IPS-NIHi11 (cell line): ENCODE results near the gene LHFPL2.

Source experiments
- DNase-seq: peaks from one replicate; pipeline ENCODE4 v3.0.0; 2012; ENCODE audit warnings: mixed read lengths, low spot score

LHFPL2 gene

DNA sequence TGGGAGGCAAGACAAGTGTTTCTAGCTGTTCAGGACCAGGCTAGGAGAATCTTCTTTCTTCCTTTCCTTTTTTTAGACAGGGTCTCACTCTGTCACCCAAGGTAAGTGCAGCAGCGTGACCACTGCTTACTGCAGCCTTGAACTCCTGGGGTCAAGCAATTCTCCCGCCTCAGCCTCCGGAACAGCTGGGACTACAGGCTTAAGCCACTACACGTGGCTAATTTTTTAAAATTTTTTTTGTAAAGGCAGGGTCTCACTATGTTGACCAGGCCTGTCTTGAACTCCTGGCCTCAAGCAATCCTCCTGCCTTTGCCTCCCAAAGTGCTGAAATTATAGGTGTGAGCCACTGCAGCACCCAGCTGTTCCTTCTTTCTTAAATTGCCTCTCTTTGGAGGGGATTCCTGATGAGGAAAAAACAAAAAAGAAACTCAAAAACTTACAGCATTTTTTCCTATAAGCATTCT, 53.1 kb downstream of the LHFPL2 start:
- DNase-seq = no peak

DNA sequence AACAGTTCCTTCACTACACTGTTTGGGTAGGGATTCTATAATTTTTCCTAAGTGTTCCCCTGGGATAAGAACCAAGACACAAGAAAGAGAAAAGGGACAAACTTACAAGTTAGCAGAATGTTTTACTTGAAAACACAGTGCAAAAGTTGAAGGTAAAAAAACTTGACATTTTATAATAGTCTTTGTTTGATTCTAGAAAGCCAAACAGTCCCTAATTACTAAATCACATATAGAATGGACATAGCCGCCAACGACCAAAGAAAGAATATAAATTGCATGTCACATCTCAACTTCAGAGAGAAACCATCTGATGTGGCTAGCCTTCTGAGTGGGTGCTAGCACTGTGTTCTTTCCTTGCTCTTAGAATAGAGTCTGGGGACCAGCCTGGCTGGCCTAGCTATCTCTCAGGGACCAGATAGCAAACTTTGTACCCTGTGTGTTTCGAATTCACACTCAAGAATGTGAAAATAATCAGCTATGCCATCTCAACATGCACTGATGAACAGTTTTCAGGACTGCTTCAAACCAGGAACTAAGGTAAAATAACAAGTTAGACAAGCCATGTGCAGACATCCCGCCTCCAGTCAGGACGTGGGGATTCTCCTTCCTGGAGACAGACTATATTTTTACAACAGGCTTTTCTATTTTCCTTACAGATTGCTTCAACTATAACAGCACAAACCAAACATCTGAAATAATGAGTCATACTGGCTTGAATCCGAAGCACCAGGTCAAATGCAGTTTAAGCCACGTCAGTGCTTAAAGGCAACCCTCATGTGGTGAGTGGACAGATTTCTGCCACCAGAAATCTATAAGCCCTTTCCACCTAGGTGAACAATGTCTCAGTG, 53.7 kb downstream of the LHFPL2 start:
- DNase-seq = no peak

DNA sequence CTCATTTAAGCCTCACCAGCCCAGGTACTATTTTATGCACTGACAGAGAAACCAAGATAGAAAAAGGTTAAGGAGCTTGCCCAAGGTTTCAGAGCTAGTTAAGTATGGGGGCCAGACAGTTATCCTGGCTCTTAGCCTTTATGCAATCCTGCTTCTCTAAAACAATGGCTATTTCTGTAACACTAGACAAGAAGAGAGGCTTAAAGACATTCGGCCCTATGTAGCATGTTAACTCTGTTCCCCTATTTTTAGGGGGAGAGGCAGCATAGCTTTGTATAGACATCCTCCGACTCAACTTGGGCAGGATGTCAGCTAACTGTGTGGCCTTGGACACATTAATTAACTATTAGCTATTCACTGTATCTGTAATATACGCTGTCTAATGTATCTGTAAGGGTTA, 54.6 kb downstream of the LHFPL2 start:
- no peak for DNase-seq

DNA sequence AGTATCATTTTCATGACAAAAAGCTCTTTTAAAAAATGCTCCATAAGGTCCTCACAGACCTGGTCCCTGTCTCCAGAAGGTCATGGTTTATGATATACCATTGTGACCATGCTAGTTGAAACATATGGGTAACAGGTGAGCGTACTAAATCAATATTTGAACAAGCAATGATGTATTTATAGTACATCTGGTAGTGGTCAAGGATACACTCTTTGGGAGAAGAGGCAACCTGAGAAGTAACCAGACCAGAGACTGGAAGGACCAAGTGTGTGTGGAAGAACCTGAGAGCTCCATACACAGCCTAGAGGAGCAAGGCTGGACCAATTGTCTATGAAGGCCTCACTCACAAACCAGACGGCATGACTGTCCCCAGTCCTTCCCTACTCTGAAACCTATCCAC, 55.1 kb downstream of the LHFPL2 start:
- DNase-seq = no peak

DNA sequence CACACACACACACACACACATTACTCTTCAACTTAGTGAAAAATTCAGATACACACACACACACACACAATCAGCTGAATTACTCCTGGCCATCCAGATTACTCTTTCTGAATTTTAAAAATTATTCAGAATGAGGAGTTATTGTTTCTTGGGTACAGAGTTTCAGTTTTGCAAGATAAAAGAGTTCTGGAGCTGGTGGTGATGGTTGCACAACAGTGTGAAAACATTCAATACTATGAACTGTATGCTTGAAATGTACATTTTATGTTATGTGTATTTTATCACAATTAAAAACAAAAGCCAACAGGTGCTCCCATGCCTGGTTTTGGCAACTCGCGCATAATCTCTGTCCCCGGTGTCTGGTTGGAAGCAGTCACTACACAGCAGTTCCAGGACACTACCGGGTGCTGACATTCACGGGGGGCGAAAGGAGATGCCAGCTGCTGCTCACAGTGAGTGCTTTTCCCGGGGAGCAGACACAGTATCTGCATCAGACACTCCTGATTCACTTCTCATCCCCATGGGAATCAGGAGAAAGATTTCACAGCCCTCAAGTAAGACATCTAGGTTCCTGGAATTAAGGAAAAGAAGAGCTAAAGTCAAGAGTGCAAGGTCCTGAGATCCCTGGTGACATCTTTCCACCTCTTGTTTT, 55.7 kb downstream of the LHFPL2 start:
- DNase-seq = no peak

DNA sequence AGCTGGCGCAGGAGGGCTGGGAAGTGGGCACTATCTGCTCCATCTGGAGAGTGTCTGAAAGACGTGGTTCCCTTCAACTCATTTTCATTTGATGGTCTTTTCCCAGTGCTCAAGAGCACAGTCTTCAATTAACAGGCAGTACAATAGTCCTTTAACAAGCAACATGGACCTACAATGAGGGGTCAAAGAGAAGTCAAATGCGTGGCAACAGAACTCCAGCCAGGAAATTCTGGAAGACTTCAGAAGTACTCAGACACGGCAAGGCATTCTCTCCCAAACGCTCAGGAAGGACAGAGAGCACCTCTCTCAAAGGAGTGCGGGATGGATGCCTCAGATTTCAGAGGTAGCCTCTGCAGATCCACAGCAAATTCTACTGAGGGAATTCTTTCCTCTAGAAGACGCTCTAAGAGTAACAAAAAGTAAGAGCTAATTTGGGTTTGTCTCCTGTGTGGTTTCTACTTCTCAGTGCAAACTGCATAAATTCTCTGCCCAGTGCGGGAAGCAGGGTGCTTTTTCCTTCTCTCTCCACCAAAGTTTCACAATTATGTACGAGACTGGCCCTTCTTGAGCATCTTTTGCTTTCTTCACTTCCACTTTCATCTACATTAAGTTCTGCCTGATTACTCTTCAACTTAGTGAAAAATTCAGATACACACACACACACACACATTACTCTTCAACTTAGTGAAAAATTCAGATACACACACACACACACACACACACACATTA, 56.4 kb downstream of the LHFPL2 start:
- DNase-seq = no peak

DNA sequence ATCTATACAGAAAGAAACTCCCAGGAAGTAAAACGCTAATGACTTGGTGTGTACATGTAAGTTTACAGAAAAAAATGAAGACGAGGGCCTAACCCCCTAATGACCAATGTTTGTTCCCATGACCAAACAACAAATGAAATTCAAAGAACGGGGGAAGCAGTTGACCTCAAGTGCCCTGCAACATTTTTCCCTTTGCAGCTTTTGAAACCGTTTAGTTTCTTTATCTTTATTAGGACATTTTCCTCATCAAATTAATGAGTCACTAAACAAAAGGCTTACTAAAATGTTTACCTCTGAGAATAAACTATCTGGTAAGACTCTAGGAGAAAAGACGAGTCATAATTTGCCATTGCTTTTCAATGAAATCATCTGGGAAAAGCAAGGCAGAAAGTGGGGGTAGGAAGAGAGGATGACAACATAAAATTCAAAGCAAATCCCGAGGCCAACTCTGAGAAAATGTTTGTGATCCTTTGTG, 57.4 kb downstream of the LHFPL2 start:
- DNase-seq = no peak

DNA sequence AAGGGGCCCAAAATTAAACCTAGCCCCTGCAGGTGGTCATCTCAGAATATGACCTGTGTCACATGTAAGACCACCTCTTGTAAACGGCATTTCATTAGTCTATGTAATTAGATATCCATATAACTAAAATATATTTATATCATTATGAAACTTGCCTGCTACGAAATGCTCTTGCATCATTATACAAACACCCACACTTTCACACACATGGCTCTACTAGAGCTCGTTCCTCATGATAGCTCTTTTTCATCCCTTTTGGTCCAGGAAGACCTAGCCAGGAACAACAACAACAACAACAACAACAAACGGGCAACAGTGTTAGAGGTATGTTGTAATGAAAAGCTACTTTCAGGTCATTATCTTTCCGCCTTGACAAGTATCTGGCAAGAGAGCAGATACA, 58.6 kb downstream of the LHFPL2 start:
- DNase-seq = no peak

DNA sequence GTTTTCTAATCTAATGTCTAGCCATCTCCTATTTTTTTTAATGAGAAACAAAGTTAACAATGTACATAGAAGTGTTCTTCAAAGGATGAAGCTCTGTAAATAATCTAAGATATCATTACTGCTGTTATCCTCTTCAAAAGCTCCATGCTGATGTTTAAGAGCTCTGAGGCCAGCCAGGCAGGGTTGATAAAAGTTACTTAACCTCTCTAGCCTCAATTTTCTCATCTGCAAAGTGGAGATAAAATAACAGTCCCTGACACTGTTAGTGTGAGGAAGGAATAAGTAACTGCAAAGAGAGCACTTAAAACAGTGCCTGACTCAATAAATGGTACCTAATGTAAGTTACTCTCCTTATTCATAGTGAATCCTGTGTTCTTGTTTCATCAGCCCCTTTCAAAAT, 60.1 kb downstream of the LHFPL2 start:
- DNase-seq = no peak

DNA sequence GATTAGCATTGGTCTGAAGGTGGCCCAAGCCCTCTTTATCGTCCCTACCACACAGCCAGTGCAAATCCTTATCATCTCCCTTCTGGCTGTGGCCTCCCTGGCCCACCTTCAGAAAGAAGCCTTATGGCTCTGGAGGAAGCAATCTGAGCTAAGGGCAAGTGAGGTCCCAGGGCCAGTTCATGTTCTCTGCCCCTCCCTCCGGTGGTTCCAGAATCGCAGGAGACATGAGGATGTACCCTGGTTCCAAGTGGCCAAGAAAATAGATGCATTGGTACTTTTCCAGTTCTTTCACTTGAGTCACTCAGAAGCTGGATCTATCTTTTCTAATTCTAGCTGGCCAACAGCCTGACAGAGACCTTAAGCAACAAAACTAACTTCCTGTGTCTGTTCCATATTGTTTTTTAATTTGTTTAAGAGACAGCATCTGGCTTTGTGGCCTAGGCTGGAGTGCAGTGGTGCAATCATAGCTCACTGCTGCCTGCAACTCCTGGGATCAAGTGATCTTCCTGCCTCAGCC, 60.7 kb downstream of the LHFPL2 start:
- no peak for DNase-seq

DNA sequence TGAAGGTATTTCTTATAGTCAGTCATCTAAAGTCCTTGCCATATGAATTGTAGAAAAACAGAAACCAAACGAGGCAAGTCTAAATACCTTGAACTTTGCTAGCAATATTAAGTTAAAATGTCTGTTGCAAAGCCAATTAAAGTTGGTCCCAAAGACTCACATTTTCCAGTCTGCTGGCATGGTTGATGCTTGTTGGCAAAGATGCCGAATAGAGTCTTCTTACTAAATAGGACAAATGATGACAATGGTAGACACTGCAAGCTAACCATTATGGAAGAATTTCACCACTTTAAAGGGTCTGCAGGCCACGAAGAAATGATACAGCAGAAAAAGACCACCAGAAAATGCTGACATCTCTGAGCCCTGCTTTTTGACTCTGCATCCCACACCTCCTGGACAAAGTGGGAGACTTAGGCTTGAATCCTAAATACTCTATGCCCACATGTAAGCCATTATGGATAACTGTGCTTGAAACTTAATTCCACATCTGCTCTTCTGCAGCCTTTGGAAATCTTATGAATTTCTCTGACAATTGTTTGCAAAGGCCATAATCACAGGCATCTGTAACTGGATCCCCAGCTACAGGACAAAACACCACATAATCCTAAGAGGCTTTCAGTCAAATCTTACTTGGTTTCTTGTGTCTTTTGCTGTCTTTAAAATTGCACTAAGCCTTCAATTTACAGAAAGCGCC, 61.3 kb downstream of the LHFPL2 start:
- DNase-seq = no peak

DNA sequence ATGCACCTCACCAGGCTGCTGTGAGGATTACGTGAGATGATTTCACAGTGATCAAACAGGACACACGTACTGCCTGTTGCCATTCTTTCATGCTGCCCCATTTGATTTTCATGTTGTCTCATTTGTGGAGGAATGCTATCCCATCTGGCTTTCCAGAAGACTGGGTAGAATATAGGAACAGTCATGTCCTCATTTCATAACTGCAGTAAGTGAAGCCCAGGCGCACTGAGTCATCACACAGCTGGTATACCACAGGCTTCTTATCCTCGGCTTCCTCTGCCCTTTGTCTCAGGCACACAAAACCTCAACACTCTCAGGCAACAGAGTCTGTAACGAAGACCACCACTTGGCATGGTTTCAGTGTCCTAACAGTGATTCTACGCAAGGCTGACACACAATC, 62.3 kb downstream of the LHFPL2 start:
- no peak for DNase-seq

DNA sequence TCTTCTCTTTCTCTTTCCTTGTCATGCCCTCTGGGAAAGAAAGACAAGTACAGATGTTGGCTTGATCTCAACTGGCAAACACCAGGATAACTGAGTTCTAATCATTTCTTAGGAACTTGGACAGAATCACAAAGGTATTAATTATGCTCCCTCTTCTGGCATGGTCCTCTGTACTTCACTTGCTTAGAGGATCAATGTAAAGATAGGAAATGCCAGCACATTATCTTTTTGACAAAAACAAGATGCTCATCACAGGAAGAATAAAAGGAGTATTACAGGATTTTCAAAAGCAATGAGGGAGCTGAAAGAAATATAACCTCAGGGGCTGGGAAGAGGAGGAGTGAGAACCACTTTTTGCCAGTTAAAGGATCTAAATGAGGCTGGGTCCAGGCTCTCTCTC, 70.6 kb downstream of the LHFPL2 start:
- DNase-seq = no peak

DNA sequence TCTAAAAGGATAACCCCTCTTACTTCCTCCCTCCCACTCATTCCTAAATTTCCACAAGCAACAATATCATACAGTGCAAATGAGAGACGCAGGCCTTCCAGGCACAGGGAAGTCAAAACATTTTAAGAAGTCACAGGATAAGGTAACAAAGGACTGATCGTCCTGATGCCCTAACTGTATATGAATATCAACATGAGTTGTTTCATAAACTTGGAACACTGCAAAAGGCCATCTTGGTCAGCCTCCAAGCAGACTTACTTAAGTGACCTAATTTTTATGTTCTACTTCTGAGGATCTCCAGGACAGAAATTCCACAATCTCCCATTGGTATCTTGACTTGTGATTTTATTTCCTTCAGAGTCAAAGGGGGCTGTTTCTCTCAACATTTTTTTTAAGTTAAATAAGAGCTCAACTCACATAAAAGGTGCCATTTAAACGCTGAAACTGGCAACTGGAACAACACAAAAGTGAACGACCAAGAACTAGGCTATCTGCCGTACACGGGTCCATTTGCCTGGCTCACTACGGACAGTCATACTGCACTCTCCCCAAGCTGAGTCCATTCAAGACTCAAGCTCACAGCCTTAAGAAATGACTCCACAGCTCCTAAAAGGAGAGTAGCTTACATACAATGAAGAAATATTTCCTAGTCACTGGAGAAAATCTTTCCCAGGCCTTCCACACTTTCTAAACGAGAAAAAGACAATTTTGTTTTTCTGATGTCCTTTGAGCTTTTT, 71.3 kb downstream of the LHFPL2 start:
- DNase-seq = no peak

DNA sequence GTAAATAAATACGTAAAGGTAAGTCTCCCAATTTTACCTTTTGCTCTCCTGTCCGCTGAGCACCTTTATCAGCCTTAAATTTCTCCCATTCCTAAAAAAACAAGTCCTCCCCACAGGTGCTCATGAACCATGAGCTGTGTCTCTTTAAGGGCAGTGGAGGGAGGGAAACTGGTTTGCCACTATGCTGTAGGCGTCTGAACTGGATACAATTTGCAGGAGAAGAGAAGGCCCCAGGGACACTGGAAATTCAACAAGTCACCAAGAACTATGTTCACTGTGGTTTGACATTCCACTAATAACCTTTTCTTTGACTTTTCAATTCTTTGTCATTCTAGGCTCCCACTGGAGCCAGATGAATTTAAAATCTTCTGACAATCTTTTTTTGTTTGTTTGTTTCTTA, 72.2 kb downstream of the LHFPL2 start:
- DNase-seq = no peak

DNA sequence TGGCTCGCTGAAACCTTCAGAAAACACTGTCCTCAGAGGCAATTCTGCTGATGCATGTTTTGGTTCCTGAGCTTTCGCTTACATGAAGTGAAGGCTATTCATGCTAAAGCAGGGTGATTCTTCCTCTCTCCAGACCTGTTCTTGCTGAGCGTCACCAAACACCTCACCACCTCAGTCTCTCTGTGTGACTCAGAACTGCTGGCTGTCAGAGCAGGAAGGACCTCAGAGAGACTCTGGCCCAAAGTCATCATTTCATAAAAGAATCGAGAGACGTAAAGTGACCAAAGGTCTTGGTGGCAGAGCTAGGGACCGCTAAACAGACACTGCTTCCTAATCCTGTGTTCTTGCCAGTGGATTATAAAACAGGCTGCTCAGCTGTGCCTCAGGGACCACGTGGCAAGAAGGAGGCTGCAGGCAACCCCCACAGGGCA, 73.8 kb downstream of the LHFPL2 start:
- no peak for DNase-seq

DNA sequence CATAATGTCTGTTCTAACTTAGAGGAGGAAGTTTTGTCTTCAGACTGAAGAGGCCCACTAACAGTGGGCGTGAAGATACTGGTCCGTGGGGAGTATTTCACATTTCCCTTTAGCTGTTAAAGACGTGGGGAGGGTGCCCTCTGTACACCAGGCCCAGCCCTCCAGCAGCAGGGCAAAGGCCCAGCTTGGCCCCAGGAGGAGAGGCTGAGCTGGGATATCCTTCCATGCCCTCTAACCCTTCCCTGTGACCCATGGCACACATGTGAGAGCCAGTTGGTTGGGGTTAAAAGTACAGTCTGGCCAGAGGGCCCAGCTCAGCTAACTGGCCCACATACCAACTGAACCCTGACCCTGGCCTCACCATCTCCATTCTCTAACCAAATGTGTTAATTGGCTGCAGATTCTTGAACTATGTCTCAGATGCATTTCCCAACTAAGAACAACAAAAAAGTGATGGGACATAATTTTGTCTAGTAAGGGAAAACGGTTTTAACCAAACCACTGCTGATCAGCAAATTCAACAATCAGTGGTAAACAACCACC, 74.4 kb downstream of the LHFPL2 start:
- no peak for DNase-seq

DNA sequence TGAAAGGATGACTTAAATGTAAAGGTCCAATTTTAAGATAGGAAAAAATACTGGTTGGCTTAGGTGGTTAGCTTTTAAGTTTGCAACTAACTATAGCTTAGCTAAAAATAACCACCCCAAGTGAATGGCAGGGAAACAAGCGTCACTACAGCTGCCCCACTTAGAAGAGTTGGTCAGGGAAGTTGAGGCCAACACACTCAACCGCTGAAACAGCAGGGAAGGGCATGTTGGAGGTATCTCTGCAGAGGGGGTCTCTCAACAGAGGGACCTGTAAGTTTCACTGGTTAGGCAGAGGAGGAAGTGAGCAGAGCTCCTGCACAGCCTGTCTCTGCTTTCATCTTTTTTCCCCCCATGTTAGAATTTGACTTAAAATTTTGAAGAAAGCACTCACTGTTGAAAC, 75.3 kb downstream of the LHFPL2 start:
- DNase-seq = no peak

DNA sequence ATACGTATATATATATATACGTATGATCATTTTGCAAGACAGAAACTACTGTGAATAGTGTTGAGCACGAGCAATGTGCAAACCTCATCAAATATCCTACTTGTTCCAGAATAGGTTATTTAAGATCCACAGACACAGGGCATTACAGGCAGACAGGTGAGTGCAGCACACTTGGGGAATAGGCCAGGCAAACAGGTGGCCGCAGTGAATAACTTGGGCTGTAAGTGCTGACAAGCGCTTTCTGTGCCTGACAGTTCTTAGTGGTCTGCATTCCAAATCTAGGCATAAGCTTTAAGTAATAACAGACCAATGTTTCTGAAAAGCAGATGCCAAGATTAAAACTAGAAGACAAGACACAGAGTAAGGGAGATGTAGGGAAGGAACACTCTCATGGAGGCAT, 77.9 kb downstream of the LHFPL2 start:
- DNase-seq = no peak

DNA sequence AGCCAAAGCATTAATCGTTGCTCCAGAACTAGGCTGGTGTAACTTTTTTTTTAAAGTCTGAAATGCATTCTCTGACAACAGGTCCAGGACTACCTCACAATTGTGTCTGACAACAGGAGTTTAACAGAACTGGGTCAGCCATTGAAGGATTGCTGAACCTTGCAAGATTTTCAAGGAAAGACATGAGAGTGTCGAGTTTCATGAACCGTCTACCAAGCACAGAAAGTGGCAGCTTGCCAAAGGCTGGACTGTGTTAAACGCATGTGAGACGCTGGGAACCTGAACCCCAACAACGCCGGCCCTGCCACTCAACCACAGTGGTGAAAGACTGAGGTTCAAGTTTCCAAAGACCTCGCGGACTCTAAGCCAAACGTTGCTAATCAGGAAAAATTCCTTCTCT, 79.1 kb downstream of the LHFPL2 start:
- DNase-seq = peak; percentile 25

DNA sequence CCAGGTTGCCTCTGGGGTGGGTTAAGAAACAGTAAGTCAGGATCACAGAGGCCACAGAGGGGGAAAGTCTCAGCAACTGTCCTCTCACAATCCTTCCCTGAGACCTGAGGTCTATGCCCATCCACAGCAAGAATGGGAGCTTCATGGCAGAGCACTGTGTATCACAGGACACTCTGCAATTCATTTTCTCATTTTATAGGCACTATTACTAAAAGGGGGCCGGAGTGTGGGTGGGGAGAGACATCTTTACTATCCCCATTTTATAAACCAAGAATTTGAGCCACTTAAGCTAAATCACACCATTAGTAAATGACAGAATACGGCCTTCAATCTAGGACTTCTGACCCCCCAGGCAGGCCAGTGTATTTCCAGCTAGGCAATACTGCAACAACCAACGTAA, 79.9 kb downstream of the LHFPL2 start:
- no peak for DNase-seq
